HL-60 (cell line): Measurements from ENCODE around the gene MAP3K19.

Experiments
- GABPA ChIP-seq: IDR thresholded peaks from 2 replicates; pipeline ENCODE4 v1.6.1; 2012; ENCODE audit warnings: low read depth
- POLR2AphosphoS5 ChIP-seq: IDR thresholded peaks from 2 replicates; pipeline ENCODE4 v1.6.1; 2012; ENCODE audit warnings: low read depth
- SPI1 ChIP-seq: IDR thresholded peaks from 2 replicates; pipeline ENCODE4 v1.6.1; 2012; ENCODE audit warnings: low read depth, mild to moderate bottlenecking, borderline replicate concordance
- TF ChIP-seq, protein P1 (sequence below): IDR thresholded peaks from one replicate; pipeline ENCODE4 v1.5.1; 2011; ENCODE audit warnings: low read length, control low read depth, inconsistent platforms; ENCODE audit not compliant: insufficient read depth
- TF ChIP-seq, protein P2 (sequence below): IDR thresholded peaks from 2 replicates; pipeline ENCODE4 v1.6.1; 2012; ENCODE audit warnings: low read depth; ENCODE audit not compliant: insufficient replicate concordance

DNA sequence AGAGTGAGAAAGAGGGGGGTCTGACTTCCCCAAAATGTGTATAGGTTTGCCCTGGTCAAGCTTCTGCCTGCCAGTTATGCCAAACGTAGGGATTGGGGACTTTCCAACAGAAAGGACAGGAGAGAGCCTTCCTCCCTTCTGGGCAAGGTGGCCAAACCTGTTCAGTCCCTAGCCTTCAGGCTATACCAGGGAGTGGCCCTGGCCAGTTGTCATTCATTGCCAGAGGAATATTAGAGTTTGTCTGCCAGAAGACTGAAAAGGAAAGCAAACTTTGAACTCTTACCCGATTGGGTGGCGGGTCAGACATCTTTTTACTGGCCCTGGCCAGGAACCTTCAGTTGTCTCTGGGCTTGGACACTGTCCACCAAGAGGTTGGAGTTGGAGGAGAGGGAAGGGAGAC, 27.0 kb upstream of the MAP3K19 start:
- TF ChIP-seq SPI1 (no peak), POLR2AphosphoS5 (no peak), GABPA (no peak)
- TF ChIP-seq, protein P1, sequence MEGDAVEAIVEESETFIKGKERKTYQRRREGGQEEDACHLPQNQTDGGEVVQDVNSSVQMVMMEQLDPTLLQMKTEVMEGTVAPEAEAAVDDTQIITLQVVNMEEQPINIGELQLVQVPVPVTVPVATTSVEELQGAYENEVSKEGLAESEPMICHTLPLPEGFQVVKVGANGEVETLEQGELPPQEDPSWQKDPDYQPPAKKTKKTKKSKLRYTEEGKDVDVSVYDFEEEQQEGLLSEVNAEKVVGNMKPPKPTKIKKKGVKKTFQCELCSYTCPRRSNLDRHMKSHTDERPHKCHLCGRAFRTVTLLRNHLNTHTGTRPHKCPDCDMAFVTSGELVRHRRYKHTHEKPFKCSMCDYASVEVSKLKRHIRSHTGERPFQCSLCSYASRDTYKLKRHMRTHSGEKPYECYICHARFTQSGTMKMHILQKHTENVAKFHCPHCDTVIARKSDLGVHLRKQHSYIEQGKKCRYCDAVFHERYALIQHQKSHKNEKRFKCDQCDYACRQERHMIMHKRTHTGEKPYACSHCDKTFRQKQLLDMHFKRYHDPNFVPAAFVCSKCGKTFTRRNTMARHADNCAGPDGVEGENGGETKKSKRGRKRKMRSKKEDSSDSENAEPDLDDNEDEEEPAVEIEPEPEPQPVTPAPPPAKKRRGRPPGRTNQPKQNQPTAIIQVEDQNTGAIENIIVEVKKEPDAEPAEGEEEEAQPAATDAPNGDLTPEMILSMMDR = no peak
- TF ChIP-seq, protein P2, sequence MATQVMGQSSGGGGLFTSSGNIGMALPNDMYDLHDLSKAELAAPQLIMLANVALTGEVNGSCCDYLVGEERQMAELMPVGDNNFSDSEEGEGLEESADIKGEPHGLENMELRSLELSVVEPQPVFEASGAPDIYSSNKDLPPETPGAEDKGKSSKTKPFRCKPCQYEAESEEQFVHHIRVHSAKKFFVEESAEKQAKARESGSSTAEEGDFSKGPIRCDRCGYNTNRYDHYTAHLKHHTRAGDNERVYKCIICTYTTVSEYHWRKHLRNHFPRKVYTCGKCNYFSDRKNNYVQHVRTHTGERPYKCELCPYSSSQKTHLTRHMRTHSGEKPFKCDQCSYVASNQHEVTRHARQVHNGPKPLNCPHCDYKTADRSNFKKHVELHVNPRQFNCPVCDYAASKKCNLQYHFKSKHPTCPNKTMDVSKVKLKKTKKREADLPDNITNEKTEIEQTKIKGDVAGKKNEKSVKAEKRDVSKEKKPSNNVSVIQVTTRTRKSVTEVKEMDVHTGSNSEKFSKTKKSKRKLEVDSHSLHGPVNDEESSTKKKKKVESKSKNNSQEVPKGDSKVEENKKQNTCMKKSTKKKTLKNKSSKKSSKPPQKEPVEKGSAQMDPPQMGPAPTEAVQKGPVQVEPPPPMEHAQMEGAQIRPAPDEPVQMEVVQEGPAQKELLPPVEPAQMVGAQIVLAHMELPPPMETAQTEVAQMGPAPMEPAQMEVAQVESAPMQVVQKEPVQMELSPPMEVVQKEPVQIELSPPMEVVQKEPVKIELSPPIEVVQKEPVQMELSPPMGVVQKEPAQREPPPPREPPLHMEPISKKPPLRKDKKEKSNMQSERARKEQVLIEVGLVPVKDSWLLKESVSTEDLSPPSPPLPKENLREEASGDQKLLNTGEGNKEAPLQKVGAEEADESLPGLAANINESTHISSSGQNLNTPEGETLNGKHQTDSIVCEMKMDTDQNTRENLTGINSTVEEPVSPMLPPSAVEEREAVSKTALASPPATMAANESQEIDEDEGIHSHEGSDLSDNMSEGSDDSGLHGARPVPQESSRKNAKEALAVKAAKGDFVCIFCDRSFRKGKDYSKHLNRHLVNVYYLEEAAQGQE = no peak
